Endothelial cell of umbilical vein (primary cell): Measurements from ENCODE around the gene OR7A10. TPM values are rescaled to one million over a fixed set of nuclear protein-coding genes. Genes with fewer than 3 reads are reported as not detected.

ENCODE experiments used
- Bru-seq: library from RNA; stranded (reverse); fragments of 400-500 nt; gene quantifications from one replicate; lab custom pipeline; 2021; lab: Mats Ljungman, UMichigan
- BruChase-seq, 2 experiments: library from RNA; stranded (reverse); fragments of 400-500 nt; gene quantifications; one replicate each; lab custom pipeline; 2021; lab: Mats Ljungman, UMichigan
- BruUV-seq: library from RNA; stranded (reverse); fragments of 400-500 nt; replicated peaks from 2 replicates; lab custom pipeline; 2021; lab: Mats Ljungman, UMichigan
- CTCF ChIA-PET: fragments of 300-600, 350-600 bp; sonication (Branson Sonifier 250); formaldehyde crosslinking; loops from one replicate; lab custom pipeline; 2021; ENCODE audit warnings: antibody characterized with exemption, inconsistent platforms; lab: Charles Lee
- POLR2A ChIA-PET: fragments of 300-600, 350-600 bp; sonication (Branson Sonifier 250); formaldehyde crosslinking; loops from one replicate; lab custom pipeline; 2021; ENCODE audit warnings: antibody characterized with exemption, inconsistent platforms; lab: Charles Lee
- DNase-seq: peaks from one replicate; pipeline ENCODE4 v3.0.0-alpha.2; 2011; ENCODE audit warnings: low read depth, low spot score
- FAIRE-seq: peaks from 2 replicates; lab custom pipeline; 2011; peaks lifted over from hg19 to GRCh38; lab: Jason Lieb, UNC
- H2AFZ ChIP-seq: 2 replicates; pipeline ENCODE4 v1.6.0; 2012; ENCODE audit warnings: low read depth, low read length, control low read depth, inconsistent platforms
- H3K27ac ChIP-seq: 2 replicates; pipeline ENCODE4 v1.5.1; 2011; ENCODE audit warnings: low read depth, mild to moderate bottlenecking, control low read depth, low read length, moderate library complexity; ENCODE audit not compliant: insufficient read depth
- H3K27me3 ChIP-seq, 2 experiments: 2 replicates each; pipeline versions ENCODE4 v1.6.0 to v1.6.1; 2011; ENCODE audit warnings: low read length in 2 of 2, mixed read lengths in 1 of 2; ENCODE audit not compliant: control insufficient read depth in 2 of 2, insufficient read depth in 2 of 2
- H3K36me3 ChIP-seq, 2 experiments: 2 replicates in 1 of 2; 3 replicates in 1 of 2; pipeline ENCODE4 v1.5.1; 2011; ENCODE audit warnings: low read length in 2 of 2, mild to moderate bottlenecking in 1 of 2, moderate library complexity in 1 of 2; ENCODE audit not compliant: control insufficient read depth in 2 of 2, insufficient read depth in 2 of 2; ENCODE audit errors: extremely low read depth in 1 of 2
- H3K4me1 ChIP-seq: 3 replicates; pipeline ENCODE4 v1.5.1; 2011; ENCODE audit warnings: mild to moderate bottlenecking, low read length; ENCODE audit not compliant: control insufficient read depth, insufficient read depth; ENCODE audit errors: extremely low read depth
- H3K4me2 ChIP-seq: 2 replicates; pipeline ENCODE4 v1.6.1; 2011; ENCODE audit warnings: low read length, control low read depth, mixed read lengths; ENCODE audit not compliant: insufficient read depth
- H3K4me3 ChIP-seq, 3 experiments: fragments of 200-600 bp in 1 of 3; sonication (generic), shearing (Covaris generic) in 1 of 3; replicated peaks in 1 of 3; 2 replicates each; pipeline ENCODE4 v1.5.1; 2011 to 2016; ENCODE audit warnings: control low read depth in 3 of 3, low read length in 3 of 3, mild to moderate bottlenecking in 2 of 3, inconsistent platforms in 1 of 3, low read depth in 1 of 3, moderate library complexity in 1 of 3; ENCODE audit not compliant: insufficient read depth in 1 of 3
- H3K79me2 ChIP-seq: 2 replicates; pipeline ENCODE4 v1.6.0; 2012; ENCODE audit warnings: low read length, inconsistent platforms; ENCODE audit not compliant: control insufficient read depth, insufficient read depth
- H3K9ac ChIP-seq: replicated peaks from 2 replicates; pipeline ENCODE3; 2011; ENCODE audit warnings: low read length, control low read depth; ENCODE audit not compliant: insufficient read depth; ENCODE audit errors: extremely low read depth
- H3K9me1 ChIP-seq: replicated peaks from 3 replicates; pipeline ENCODE4 v1.6.0; 2011; ENCODE audit warnings: mild to moderate bottlenecking, low read length; ENCODE audit not compliant: control insufficient read depth, insufficient read depth; ENCODE audit errors: extremely low read depth
- H3K9me3 ChIP-seq: replicated peaks from 2 replicates; pipeline ENCODE4 v1.5.1; 2012; ENCODE audit warnings: low read length, inconsistent platforms; ENCODE audit not compliant: control insufficient read depth, insufficient read depth
- H4K20me1 ChIP-seq: replicated peaks from 2 replicates; pipeline ENCODE3; 2011; ENCODE audit warnings: mild to moderate bottlenecking, low read length; ENCODE audit not compliant: control insufficient read depth, insufficient read depth; ENCODE audit errors: extremely low read depth
- FOS ChIP-seq: IDR thresholded peaks from 2 replicates; pipeline ENCODE4 v1.6.1; 2011; ENCODE audit warnings: mild to moderate bottlenecking, low read length, moderate library complexity, borderline replicate concordance; ENCODE audit not compliant: insufficient read depth
- GATA2 ChIP-seq: IDR thresholded peaks from 2 replicates; pipeline ENCODE4 v1.7.0; 2011; ENCODE audit warnings: low read depth, mild to moderate bottlenecking, moderate library complexity, mixed read lengths, low read length; ENCODE audit not compliant: insufficient read length, insufficient read depth
- JUN ChIP-seq: IDR thresholded peaks from 2 replicates; pipeline ENCODE4 v1.6.1; 2011; ENCODE audit warnings: borderline replicate concordance, low read depth; ENCODE audit not compliant: insufficient read length, insufficient read depth
- POLR2A ChIP-seq: IDR thresholded peaks from 2 replicates; pipeline ENCODE4 v1.6.1; 2012; ENCODE audit warnings: low read depth, mild to moderate bottlenecking, control low read depth, low read length
- POLR2AphosphoS5 ChIP-seq: IDR thresholded peaks from 2 replicates; pipeline ENCODE4 v1.6.1; 2012; ENCODE audit warnings: low read depth, mild to moderate bottlenecking, control low read depth, low read length, moderate library complexity; ENCODE audit not compliant: insufficient read depth
- dilution Hi-C: fragments of 300-500 bp; cut with MboI; formaldehyde crosslinking; loops from one replicate; pipeline ENCODE4 v1.15.0; 2019; ENCODE audit warnings: low sequenced_read_pairs; ENCODE audit not compliant: extremely low pct_ligation_motif_present
- intact Hi-C: fragments of 100-400 bp; cut with micrococcal nuclease; formaldehyde crosslinking; loops from one replicate; pipeline ENCODE4 v1.10.0; 2022
- long read RNA-seq: library from polyadenylated mRNA; stranded (forward); transcript quantifications from one replicate; pipeline ENCODE4 v2.0.0, GENCODE V29; 2021
- polyA minus RNA-seq, 3 experiments: library from RNA; depleted of rRNA, polyadenylated mRNA; stranded (reverse); fragments of >200 nt; gene quantifications; 1 replicate in 1 of 3; 2 replicates in 2 of 3; pipeline ENCODE4 v1.2.3, GENCODE V29; 2011
- polyA plus RNA-seq, 4 experiments: library from polyadenylated mRNA; depleted of rRNA in 3 of 4; stranded (reverse) in 3 of 4; unstranded in 1 of 4; fragments of >200 nt; gene quantifications; 2 replicates each; pipeline versions ENCODE4 v1.2.1 to v1.2.3, GENCODE V29; 2011 to 2012; ENCODE audit warnings: missing spikeins in 1 of 4
- total RNA-seq: library from RNA; stranded (reverse); gene quantifications from 2 replicates; pipeline ENCODE4 v1.2.3, GENCODE V29; 2021
- TF ChIP-seq, protein P1 (sequence below): IDR thresholded peaks from 2 replicates; pipeline ENCODE4 v1.6.1; 2011; ENCODE audit not compliant: insufficient read depth, insufficient read length
- TF ChIP-seq, protein P2 (sequence below), 2 donors: IDR thresholded peaks; 1 replicate in 1 of 2; 2 replicates in 1 of 2; pipeline ENCODE4 v1.5.1; 2011; ENCODE audit warnings: low read length in 2 of 2, mild to moderate bottlenecking in 2 of 2, moderate library complexity in 2 of 2, control low read depth in 1 of 2, inconsistent platforms in 1 of 2, low read depth in 1 of 2; ENCODE audit not compliant: insufficient read depth in 1 of 2; ENCODE audit errors: extremely low read depth in 1 of 2

The OR7A10 gene
- total RNA-seq (not detected in 2 replicates), polyA plus RNA-seq (not detected in 2 replicates), polyA minus RNA-seq (not detected in 2 replicates), Bru-seq, nascent RNA (not detected), BruChase-seq, experiment 1, labeled RNA remaining after a 6-hour chase (not detected), BruChase-seq, experiment 2, labeled RNA remaining after a 2-hour chase (not detected)
- polyA plus RNA-seq (2011; cell fraction: cytosol; rRNA removed), result not detected in 2 replicates
- polyA plus RNA-seq (2011; cell fraction: nucleus; rRNA removed), result not detected in 2 replicates
- polyA plus RNA-seq (2012), result not detected in 2 replicates
- not detected for polyA minus RNA-seq (2011; cell fraction: cytosol; rRNA and poly(A)+ RNA removed)
- not detected in 2 replicates for polyA minus RNA-seq (2011; cell fraction: nucleus; rRNA and poly(A)+ RNA removed)
- long read RNA-seq, result 0 reads

DNA sequence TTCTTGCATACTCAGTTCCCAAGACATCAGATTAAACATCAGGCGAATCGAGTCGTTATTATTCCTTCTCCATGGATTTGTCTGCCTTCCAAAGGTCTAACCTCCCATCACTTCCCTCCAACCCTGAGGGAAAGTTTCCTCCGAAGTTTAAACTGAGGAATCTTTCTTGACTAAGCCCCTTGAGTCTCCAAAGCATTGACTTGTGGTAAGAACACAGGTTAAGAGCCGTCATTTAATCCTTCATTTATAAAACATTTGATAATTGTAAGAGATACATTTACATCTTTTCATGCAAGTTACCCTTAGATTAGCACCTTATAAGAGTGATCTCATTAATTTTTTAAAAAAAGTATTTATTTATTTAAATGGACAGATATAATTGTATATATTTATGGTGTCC is at the start of gene OR7A10:
Gene OR7A10 (minus strand): TSS at position 101 of the 400 bp plus-strand sequence. CDS start 7,045 bp downstream, outside the sequence.
- Histone ChIP-seq H3K27ac (no peak within 1 kb of the TSS), H3K27me3 (no peaks in the 10 kb centered on the region), H4K20me1 (no peaks in the 10 kb centered on the region), H3K4me3 (no peak within 1 kb of the TSS), H3K9ac (no peak within 1 kb of the TSS), H3K4me1 (no peaks in the 10 kb centered on the region), H3K79me2 (no peaks in the 10 kb centered on the region), H3K4me2 (no peak within 1 kb of the TSS), H3K9me3 (no peaks in the 10 kb centered on the region), H2AFZ (no peak within 1 kb of the TSS), H3K36me3 (no peaks in the 10 kb centered on the region), H3K9me1 (no peaks in the 10 kb centered on the region)
- dilution Hi-C loops, result no loop called here
- intact Hi-C loops, result no loop called here
- TF ChIP-seq POLR2AphosphoS5, result no peak
- TF ChIP-seq FOS, result no peak
- TF ChIP-seq GATA2, result no peak
- TF ChIP-seq POLR2A, result no peak
- TF ChIP-seq JUN, result no peak
- TF ChIP-seq, protein P1, sequence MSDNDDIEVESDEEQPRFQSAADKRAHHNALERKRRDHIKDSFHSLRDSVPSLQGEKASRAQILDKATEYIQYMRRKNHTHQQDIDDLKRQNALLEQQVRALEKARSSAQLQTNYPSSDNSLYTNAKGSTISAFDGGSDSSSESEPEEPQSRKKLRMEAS, result no peak
- TF ChIP-seq, protein P2, sequence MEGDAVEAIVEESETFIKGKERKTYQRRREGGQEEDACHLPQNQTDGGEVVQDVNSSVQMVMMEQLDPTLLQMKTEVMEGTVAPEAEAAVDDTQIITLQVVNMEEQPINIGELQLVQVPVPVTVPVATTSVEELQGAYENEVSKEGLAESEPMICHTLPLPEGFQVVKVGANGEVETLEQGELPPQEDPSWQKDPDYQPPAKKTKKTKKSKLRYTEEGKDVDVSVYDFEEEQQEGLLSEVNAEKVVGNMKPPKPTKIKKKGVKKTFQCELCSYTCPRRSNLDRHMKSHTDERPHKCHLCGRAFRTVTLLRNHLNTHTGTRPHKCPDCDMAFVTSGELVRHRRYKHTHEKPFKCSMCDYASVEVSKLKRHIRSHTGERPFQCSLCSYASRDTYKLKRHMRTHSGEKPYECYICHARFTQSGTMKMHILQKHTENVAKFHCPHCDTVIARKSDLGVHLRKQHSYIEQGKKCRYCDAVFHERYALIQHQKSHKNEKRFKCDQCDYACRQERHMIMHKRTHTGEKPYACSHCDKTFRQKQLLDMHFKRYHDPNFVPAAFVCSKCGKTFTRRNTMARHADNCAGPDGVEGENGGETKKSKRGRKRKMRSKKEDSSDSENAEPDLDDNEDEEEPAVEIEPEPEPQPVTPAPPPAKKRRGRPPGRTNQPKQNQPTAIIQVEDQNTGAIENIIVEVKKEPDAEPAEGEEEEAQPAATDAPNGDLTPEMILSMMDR (IDR thresholded peaks at IDR 0.05; ENCODE audit: extremely low read depth in 1 of 2, insufficient read depth in 1 of 2, low read depth in 1 of 2, low read length in 2 of 2), result no peak
- DNase-seq (no peak), FAIRE-seq (no peak)
- ChIA-PET CTCF (interaction anchor here (0.7 kb wide), 1 partner anchor 215 kb away, joined by 4 read pairs; no protein-coding TSS in a partner anchor), POLR2A (no interaction called here)
- BruUV-seq, result no TSS peak
